H9 (cell line): ENCODE results near the gene F13A1. TPM values are rescaled to one million over a fixed set of nuclear protein-coding genes. Genes with fewer than 3 reads are reported as not detected.

Experiments
- DNase-seq: peaks from one replicate; pipeline ENCODE4 v3.0.0-alpha.2; 2017
- H2AFZ ChIP-seq: one replicate; pipeline ENCODE4 v1.6.1; 2013; ENCODE audit warnings: mild to moderate bottlenecking, low read length, control low read depth, moderate library complexity
- H2AK5ac ChIP-seq: 2 replicates; pipeline ENCODE4 v1.6.1; 2013; ENCODE audit warnings: low read length, control low read depth, mixed read lengths; ENCODE audit not compliant: insufficient read length
- H2BK120ac ChIP-seq: one replicate; pipeline ENCODE4 v1.6.1; 2013; ENCODE audit warnings: low read depth, mild to moderate bottlenecking, low read length, control low read depth, inconsistent platforms; ENCODE audit not compliant: poor library complexity, severe bottlenecking
- H2BK12ac ChIP-seq: 2 replicates; pipeline ENCODE4 v1.6.1; 2013; ENCODE audit warnings: low read length, control low read depth, mixed read lengths, low read depth; ENCODE audit not compliant: insufficient read length
- H2BK15ac ChIP-seq: 2 replicates; pipeline ENCODE4 v1.6.1; 2013; ENCODE audit warnings: low read depth, low read length, control low read depth
- H2BK20ac ChIP-seq: one replicate; pipeline ENCODE4 v1.6.1; 2013; ENCODE audit warnings: low read depth, mild to moderate bottlenecking, low read length, control low read depth, inconsistent platforms; ENCODE audit not compliant: poor library complexity, severe bottlenecking
- H2BK5ac ChIP-seq: 2 replicates; pipeline ENCODE4 v1.6.1; 2013; ENCODE audit warnings: low read length, control low read depth, mixed read lengths; ENCODE audit not compliant: insufficient read length
- H3K14ac ChIP-seq: 2 replicates; pipeline ENCODE4 v1.6.1; 2013; ENCODE audit warnings: low read length, control low read depth; ENCODE audit not compliant: insufficient read depth
- H3K18ac ChIP-seq: 2 replicates; pipeline ENCODE4 v1.6.1; 2013; ENCODE audit warnings: low read depth, mild to moderate bottlenecking, mixed read lengths, low read length, control low read depth; ENCODE audit not compliant: insufficient read length
- H3K23ac ChIP-seq: 2 replicates; pipeline ENCODE4 v1.6.1; 2013; ENCODE audit warnings: low read length, control low read depth, mixed read lengths, low read depth; ENCODE audit not compliant: insufficient read length
- H3K23me2 ChIP-seq: 2 replicates; pipeline ENCODE4 v1.6.1; 2013; ENCODE audit warnings: low read depth, mild to moderate bottlenecking, mixed read lengths, low read length, control low read depth; ENCODE audit not compliant: insufficient read length, poor library complexity, severe bottlenecking
- H3K27ac ChIP-seq: 2 replicates; pipeline ENCODE4 v1.5.1; 2013; ENCODE audit warnings: low read length, control low read depth, mixed read lengths, low read depth; ENCODE audit not compliant: insufficient read length
- H3K27me3 ChIP-seq: 2 replicates; pipeline ENCODE4 v1.6.1; 2013; ENCODE audit warnings: low read length, control low read depth, inconsistent platforms; ENCODE audit not compliant: insufficient read depth
- H3K4ac ChIP-seq: 2 replicates; pipeline ENCODE4 v1.6.1; 2013; ENCODE audit warnings: low read depth, mild to moderate bottlenecking, control low read depth, inconsistent platforms, low read length, moderate library complexity
- H3K4me1 ChIP-seq: 2 replicates; pipeline ENCODE4 v1.6.1; 2013; ENCODE audit warnings: low read length, control low read depth, inconsistent platforms; ENCODE audit not compliant: insufficient read depth
- H3K4me2 ChIP-seq: 2 replicates; pipeline ENCODE4 v1.6.1; 2013; ENCODE audit warnings: low read length, control low read depth, mixed read lengths; ENCODE audit not compliant: insufficient read length, insufficient read depth
- H3K56ac ChIP-seq: 2 replicates; pipeline ENCODE4 v1.6.1; 2013; ENCODE audit warnings: low read depth, mild to moderate bottlenecking, mixed read lengths, low read length, control low read depth; ENCODE audit not compliant: insufficient read length
- H3K79me1 ChIP-seq: 2 replicates; pipeline ENCODE4 v1.6.1; 2013; ENCODE audit warnings: low read depth, mild to moderate bottlenecking, moderate library complexity, low read length, control low read depth, inconsistent platforms; ENCODE audit not compliant: insufficient read depth, poor library complexity, severe bottlenecking
- H3K79me2 ChIP-seq: 2 replicates; pipeline ENCODE4 v1.6.1; 2013; ENCODE audit warnings: low read length, control low read depth, inconsistent platforms; ENCODE audit not compliant: insufficient read depth
- H3K9ac ChIP-seq: 2 replicates; pipeline ENCODE4 v1.6.1; 2013; ENCODE audit warnings: low read length, control low read depth, mixed read lengths; ENCODE audit not compliant: insufficient read length; ENCODE audit errors: extremely low read depth
- H3K9me3 ChIP-seq: one replicate; pipeline ENCODE4 v1.6.1; 2013; ENCODE audit warnings: low read depth, low read length, inconsistent platforms; ENCODE audit not compliant: control insufficient read depth
- H3T11ph ChIP-seq: one replicate; pipeline ENCODE4 v1.6.1; 2013; ENCODE audit warnings: mild to moderate bottlenecking, low read length, control low read depth, inconsistent platforms
- H4K20me1 ChIP-seq: one replicate; pipeline ENCODE4 v1.6.1; 2013; ENCODE audit not compliant: control insufficient read depth, insufficient read length, insufficient read depth
- H4K5ac ChIP-seq: 2 replicates; pipeline ENCODE4 v1.6.1; 2013; ENCODE audit warnings: low read depth, mild to moderate bottlenecking, mixed read lengths, low read length, control low read depth; ENCODE audit not compliant: insufficient read length
- H4K8ac ChIP-seq: replicated peaks from 2 replicates; pipeline ENCODE4 v1.6.1; 2013; ENCODE audit warnings: low read length, control low read depth, mixed read lengths, low read depth; ENCODE audit not compliant: insufficient read length
- H4K91ac ChIP-seq: 2 replicates; pipeline ENCODE4 v1.6.1; 2013; ENCODE audit warnings: low read depth, mild to moderate bottlenecking, moderate library complexity, mixed read lengths, low read length, control low read depth; ENCODE audit not compliant: insufficient read length
- H3K27ac Mint-ChIP-seq, 3 experiments: 2 replicates in 2 of 3; 3 replicates in 1 of 3; pipeline ENCODE4 v1.8.0; 2020 to 2021; ENCODE audit warnings: mixed read lengths in 3 of 3, mild to moderate bottlenecking in 1 of 3, moderate library complexity in 1 of 3
- H3K27me3 Mint-ChIP-seq: 2 replicates; pipeline ENCODE4 v1.8.0; 2021; ENCODE audit warnings: low read depth, mild to moderate bottlenecking, moderate library complexity, mixed read lengths
- H3K36me3 Mint-ChIP-seq, 3 experiments: 2 replicates in 2 of 3; 3 replicates in 1 of 3; pipeline ENCODE4 v1.8.0; 2020 to 2021; ENCODE audit warnings: low read depth in 3 of 3, mixed read lengths in 3 of 3; ENCODE audit not compliant: insufficient read depth in 1 of 3
- H3K4me1 Mint-ChIP-seq, 2 experiments: 2 replicates each; pipeline ENCODE4 v1.8.0; 2020; ENCODE audit warnings: mixed read lengths in 2 of 2
- H3K4me3 Mint-ChIP-seq, 2 experiments: 2 replicates in 1 of 2; 3 replicates in 1 of 2; pipeline ENCODE4 v1.8.0; 2020 to 2021; ENCODE audit warnings: mild to moderate bottlenecking in 2 of 2, mixed read lengths in 2 of 2, moderate library complexity in 1 of 2
- H3K9me3 Mint-ChIP-seq, 2 experiments: 2 replicates in 1 of 2; 3 replicates in 1 of 2; pipeline ENCODE4 v1.8.0; 2020; ENCODE audit warnings: mild to moderate bottlenecking in 2 of 2, mixed read lengths in 2 of 2, moderate library complexity in 1 of 2
- CTCF ChIP-seq: fragments of 200-600 bp; sonication (generic); conservative IDR thresholded peaks from 3 replicates; pipeline ENCODE4 v1.8.0; 2021; ENCODE audit warnings: antibody characterized with exemption, mild to moderate bottlenecking
- WGBS: extraction: QIAGEN DNeasy Blood & Tissue Kit; methylation state at CpG from one replicate; pipeline ENCODE4 v1.1.7; 2013; ENCODE audit warnings: missing lambda C conversion rate, low lambda C conversion rate, mixed read lengths; ENCODE audit not compliant: insufficient read length; ENCODE audit errors: extremely low coverage; 5-methylcytosine and 5-hydroxymethylcytosine counted together
- total RNA-seq: library from RNA; stranded (reverse); gene quantifications from 2 replicates; pipeline ENCODE4 v1.2.1, GENCODE V29; 2021

Gene F13A1
- total RNA-seq, 1 experiment from 2014 or later, result 0.15 TPM

GRCh38 chr6:6317825-6318733 lies 2.4 kb downstream of the F13A1 start:
- H3K9me3 ChIP-seq, result no peaks in the 10 kb centered on the region
- no peak overlapping the region for H3K56ac ChIP-seq
- no CpG with 5 or more reads among the region's 10 CpGs for WGBS
- H3K9ac ChIP-seq, result no peak overlapping the region
- DNase-seq, result peak; percentile 31
- 0 out of 2 replicates have a peak, but pooled peaks cover 2% of the 10 kb centered on the region for H3K4me1 ChIP-seq
- H3K4ac ChIP-seq, result no peak overlapping the region
- H3K79me1 ChIP-seq, result no peaks in the 10 kb centered on the region
- no peak overlapping the region for H4K8ac ChIP-seq
- no peak for TF ChIP-seq CTCF
- H3K79me2 ChIP-seq, result no peaks in the 10 kb centered on the region
- no peak overlapping the region for H2AFZ ChIP-seq
- no peak overlapping the region for H2BK15ac ChIP-seq
- Mint-ChIP-seq H3K27ac (peak overlapping the region in 1 of 3 experiments; percentile 66; a peak in 1 of 7 replicates), H3K9me3 (no peaks in the 10 kb centered on the region), H3K4me1 (peaks cover 24 to 27% of the 10 kb centered on the region in 2 experiments), H3K36me3 (no peaks in the 10 kb centered on the region), H3K27me3 (peaks cover 50% of the 10 kb centered on the region), H3K4me3 (no peak overlapping the region)
- no peak overlapping the region for H4K5ac ChIP-seq
- no peaks in the 10 kb centered on the region; the same call in 1 of the 2 replicates for H3K27me3 ChIP-seq
- peaks cover 10% of the 10 kb centered on the region for H3K23me2 ChIP-seq
- no peak overlapping the region for H3K27ac ChIP-seq
- no peak overlapping the region for H2BK12ac ChIP-seq
- H2BK20ac ChIP-seq, result no peak overlapping the region
- no peak overlapping the region for H2BK120ac ChIP-seq
- no peak overlapping the region for H2BK5ac ChIP-seq
- no peak overlapping the region for H3K18ac ChIP-seq
- no peak overlapping the region for H3T11ph ChIP-seq
- no peak overlapping the region for H4K91ac ChIP-seq
- no peak overlapping the region for H3K4me2 ChIP-seq
- H4K20me1 ChIP-seq, result no peaks in the 10 kb centered on the region
- H3K23ac ChIP-seq, result no peak overlapping the region
- H3K14ac ChIP-seq, result 0 out of 2 replicates have a peak overlapping the region, but pooled peaks have one; percentile 14
- H2AK5ac ChIP-seq, result no peak overlapping the region
